ENCODE results near the gene NFE2L1. TPM values are rescaled to one million over a fixed set of nuclear protein-coding genes. Genes with fewer than 3 reads are reported as not detected.

Gene NFE2L1
- total RNA-seq, 4 donors from 2014 or later = 176 to 405 (median 216) TPM

- TF ChIP-seq CTCF (IDR thresholded peaks at IDR 0.05; ENCODE audit: low read depth) = no peak
These were observed 2.7 kb upstream of the NFE2L1 start for GRCh38 chr17:48045316-48046001.

- TF ChIP-seq CTCF (IDR thresholded peaks at IDR 0.05; ENCODE audit: low read depth) = no peak
These were observed 1.9 kb upstream of the NFE2L1 start for GRCh38 chr17:48046296-48046695.

GRCh38 chr17:48047113-48047740 is 932 bp upstream of the NFE2L1 start:
- TF ChIP-seq CTCF (IDR thresholded peaks at IDR 0.05; ENCODE audit: low read depth) = no peak

GRCh38 chr17:48048384-48049126 is 396 bp downstream of the NFE2L1 start:
- no peak for TF ChIP-seq CTCF (IDR thresholded peaks at IDR 0.05; ENCODE audit: low read depth)

GRCh38 chr17:48051283-48051682 is 3.1 kb downstream of the NFE2L1 start:
- no peak for TF ChIP-seq CTCF (IDR thresholded peaks at IDR 0.05; ENCODE audit: low read depth)

GRCh38 chr17:48051706-48052486 is 3.7 kb downstream of the NFE2L1 start:
- no peak for TF ChIP-seq CTCF (IDR thresholded peaks at IDR 0.05; ENCODE audit: low read depth)

All from subcutaneous adipose tissue (tissue), 4 donors.